ENCODE results near the gene CNPY2. TPM values are rescaled to one million over a fixed set of nuclear protein-coding genes. Genes with fewer than 3 reads are reported as not detected.
A peak's percentile ranks its signal among the peaks of the same experiment; 100 is the strongest.
"Not testable (repeated sequence)": the region's sequence is repeated elsewhere in the genome, so short reads cannot be mapped to it uniquely, and the experiment has no call there.

Gene CNPY2
- total RNA-seq, 1 donor from 2014 or later, result 165 TPM

GRCh38 chr12:56280849-56281248, 34.9 kb downstream of the CNPY2 start:
- H3K4me1 Mint-ChIP-seq (ENCODE audit: low read depth), result no peaks in the 10 kb centered on the region
- H3K36me3 Mint-ChIP-seq (ENCODE audit: low read depth), result peaks cover 59% of the 10 kb centered on the region
- intact Hi-C loops (cut with micrococcal nuclease), result no loop called here
- DNase-seq (ENCODE audit: low spot score), result no peak
- no peak overlapping the region for H3K4me3 Mint-ChIP-seq (ENCODE audit: low read depth)
- no peaks in the 10 kb centered on the region for H3K9me3 Mint-ChIP-seq
- H3K27ac Mint-ChIP-seq, result no peak overlapping the region
- H3K27me3 Mint-ChIP-seq (ENCODE audit: low read depth), result no peaks in the 10 kb centered on the region

DNA sequence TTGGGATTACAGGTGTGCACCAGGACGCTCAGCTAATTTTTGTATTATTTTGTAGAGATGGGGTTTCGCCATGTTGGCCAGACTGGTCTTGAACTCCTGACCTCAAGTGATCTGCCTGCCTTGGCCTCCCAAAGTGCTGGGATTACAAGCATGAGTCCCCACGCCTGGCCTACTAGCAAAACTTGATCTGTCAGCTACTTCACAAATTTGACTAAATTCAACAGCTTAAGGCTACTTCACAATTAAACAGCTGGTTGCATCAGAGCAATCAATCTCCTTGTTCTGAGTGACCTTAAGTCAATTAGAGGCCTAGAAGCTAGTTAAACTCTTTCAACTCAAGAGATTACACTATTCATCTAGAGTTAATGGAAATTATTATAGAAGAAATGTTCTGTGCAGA, 36.9 kb downstream of the CNPY2 start:
- no peaks in the 10 kb centered on the region for H3K9me3 Mint-ChIP-seq
- DNase-seq (ENCODE audit: low spot score), result no peak
- peaks cover 63% of the 10 kb centered on the region for H3K36me3 Mint-ChIP-seq (ENCODE audit: low read depth)

DNA sequence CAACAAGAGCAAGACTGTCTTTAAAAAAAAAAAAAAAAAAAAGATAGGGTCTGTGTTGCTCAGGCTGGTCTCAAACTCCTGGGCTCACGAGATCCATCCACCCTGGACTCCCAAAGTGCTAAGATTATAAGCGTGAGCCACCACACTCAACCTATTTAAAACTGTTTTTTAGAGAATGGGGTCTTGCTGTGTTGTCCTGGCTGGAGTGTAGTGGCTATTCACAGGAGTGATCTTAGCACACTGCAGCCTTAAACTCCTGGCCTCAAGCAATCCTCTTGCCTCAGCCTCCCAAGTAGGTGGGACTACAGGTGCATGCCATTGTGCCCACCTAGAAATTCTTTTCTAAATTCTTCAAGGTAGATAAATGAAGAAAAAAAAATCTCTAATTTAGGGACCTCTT, 41.5 kb downstream of the CNPY2 start:
- Mint-ChIP-seq H3K27ac (no peak overlapping the region), H3K9me3 (no peaks in the 10 kb centered on the region), H3K27me3 (ENCODE audit: low read depth) (no peaks in the 10 kb centered on the region), H3K36me3 (ENCODE audit: low read depth) (peaks cover 52% of the 10 kb centered on the region), H3K4me1 (ENCODE audit: low read depth) (no peaks in the 10 kb centered on the region), H3K4me3 (ENCODE audit: low read depth) (no peak overlapping the region)
- intact Hi-C loops (cut with micrococcal nuclease), result no loop called here
- no peak for DNase-seq (ENCODE audit: low spot score)

More for the DNA sequence above, 36.9 kb downstream of the CNPY2 start:
- Mint-ChIP-seq H3K4me3 (ENCODE audit: low read depth) (no peak overlapping the region), H3K4me1 (ENCODE audit: low read depth) (no peaks in the 10 kb centered on the region), H3K27me3 (ENCODE audit: low read depth) (no peaks in the 10 kb centered on the region), H3K27ac (no peak overlapping the region)
- intact Hi-C loops (cut with micrococcal nuclease), result no loop called here

GRCh38 chr12:56272468-56272867, 43.3 kb downstream of the CNPY2 start:
- H3K27ac Mint-ChIP-seq; DNase-seq (ENCODE audit: low spot score); H3K4me3 Mint-ChIP-seq (ENCODE audit: low read depth); intact Hi-C loops (cut with micrococcal nuclease); H3K9me3 Mint-ChIP-seq; H3K27me3 Mint-ChIP-seq (ENCODE audit: low read depth); H3K4me1 Mint-ChIP-seq (ENCODE audit: low read depth): not testable (repeated sequence)
- peaks cover 44% of the 10 kb centered on the region for H3K36me3 Mint-ChIP-seq (ENCODE audit: low read depth)

DNA sequence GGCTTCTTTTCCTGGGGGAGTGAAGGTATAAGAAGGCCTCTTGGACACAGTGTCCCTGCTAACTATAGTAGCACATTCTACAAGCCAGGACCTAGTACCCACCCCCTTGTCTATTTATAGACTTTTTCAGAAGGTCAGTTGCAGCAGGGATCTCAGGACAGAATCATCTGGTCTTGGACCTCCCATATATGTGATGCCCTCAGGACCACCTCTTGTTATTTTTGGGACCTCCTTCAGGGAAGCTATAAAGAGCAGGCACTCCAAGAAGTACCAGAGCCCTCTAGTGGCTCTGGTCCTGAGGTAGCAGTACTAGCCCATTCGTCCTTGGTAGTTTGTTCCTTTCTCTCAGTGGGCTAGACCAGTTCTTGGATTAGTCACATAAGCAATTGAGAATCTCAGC, 44.8 kb downstream of the CNPY2 start:
- DNase-seq (ENCODE audit: low spot score), result no peak
- Mint-ChIP-seq H3K27me3 (ENCODE audit: low read depth) (no peaks in the 10 kb centered on the region), H3K4me3 (ENCODE audit: low read depth) (no peak overlapping the region), H3K27ac (no peak overlapping the region), H3K36me3 (ENCODE audit: low read depth) (peaks cover 41% of the 10 kb centered on the region), H3K9me3 (no peaks in the 10 kb centered on the region), H3K4me1 (ENCODE audit: low read depth) (peaks cover 15% of the 10 kb centered on the region)
- intact Hi-C loops (cut with micrococcal nuclease), result no loop called here

GRCh38 chr12:56267443-56268071, 48.2 kb downstream of the CNPY2 start:
- Mint-ChIP-seq H3K9me3 (no peaks in the 10 kb centered on the region), H3K27ac (peak overlapping the region; percentile 36), H3K4me1 (ENCODE audit: low read depth) (peaks cover 17% of the 10 kb centered on the region), H3K27me3 (ENCODE audit: low read depth) (no peaks in the 10 kb centered on the region), H3K36me3 (ENCODE audit: low read depth) (peaks cover 19% of the 10 kb centered on the region), H3K4me3 (ENCODE audit: low read depth) (peak overlapping the region; percentile 79)
- DNase-seq (ENCODE audit: low spot score), result no peak
- intact Hi-C loops (cut with micrococcal nuclease), result loop anchor here (1.0 to 2.0 kb wide), 3 partner anchors 33 to 75 kb away; partner anchors contain the start of genes CS and NABP2

GRCh38 chr12:56266693-56267442, 48.9 kb downstream of the CNPY2 start, which contains the start of gene COQ10A:
COQ10A (plus strand) TSS chr12:56266942; CDS start chr12:56267119, 177 bp downstream.
- Mint-ChIP-seq H3K27me3 (ENCODE audit: low read depth) (no peaks in the 10 kb centered on the region), H3K9me3 (no peaks in the 10 kb centered on the region), H3K4me3 (ENCODE audit: low read depth) (peak within 1 kb of the TSS; percentile 96), H3K27ac (peak within 1 kb of the TSS; percentile 87), H3K4me1 (ENCODE audit: low read depth) (peaks cover 17% of the 10 kb centered on the region), H3K36me3 (ENCODE audit: low read depth) (peaks cover 12% of the 10 kb centered on the region)
- peak; percentile 85 for DNase-seq (ENCODE audit: low spot score)
- intact Hi-C loops (cut with micrococcal nuclease), result loop anchor here (1.0 to 2.0 kb wide), 4 partner anchors 33 to 74 kb away; partner anchors contain the start of genes CS and NABP2

DNA sequence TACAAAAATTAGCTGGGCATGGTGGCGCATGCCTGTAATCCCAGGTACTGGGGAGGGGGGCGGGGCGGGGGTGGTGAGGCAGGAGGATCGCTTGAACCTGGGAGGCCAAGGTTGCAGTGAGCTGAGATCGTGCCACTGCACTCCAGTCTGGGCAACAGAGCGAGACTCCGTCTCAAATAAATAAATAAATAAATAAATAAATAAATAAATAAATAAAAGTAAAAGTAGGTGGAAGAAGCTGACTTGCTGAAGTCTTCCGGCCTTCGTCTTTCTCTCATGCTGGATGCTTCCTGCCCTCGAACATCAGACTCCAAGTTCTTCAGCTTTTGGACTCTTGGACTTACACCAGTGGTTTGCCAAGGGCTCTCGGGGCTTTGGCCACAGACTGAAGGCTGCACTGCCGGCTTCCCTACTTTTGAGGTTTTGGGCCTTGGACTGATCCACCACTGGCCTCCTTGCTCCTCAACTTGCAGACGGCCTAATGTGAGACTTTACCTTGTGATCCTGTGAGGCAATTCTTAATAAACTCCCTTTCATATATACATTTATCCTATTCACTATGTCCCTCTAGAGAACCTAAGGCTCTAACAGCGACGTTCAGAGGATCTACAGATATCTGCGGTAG, 49.6 kb downstream of the CNPY2 start:
- H3K27me3 Mint-ChIP-seq (ENCODE audit: low read depth); H3K36me3 Mint-ChIP-seq (ENCODE audit: low read depth); DNase-seq (ENCODE audit: low spot score); H3K9me3 Mint-ChIP-seq: not testable (repeated sequence)
- intact Hi-C loops (cut with micrococcal nuclease), result loop anchor here (1.0 to 2.0 kb wide), 3 partner anchors 41 to 73 kb away; partner anchors contain the start of gene NABP2
- peak overlapping the region; percentile 96 for H3K4me3 Mint-ChIP-seq (ENCODE audit: low read depth)
- H3K27ac Mint-ChIP-seq, result peak overlapping the region; percentile 87
- peaks cover 17% of the 10 kb centered on the region for H3K4me1 Mint-ChIP-seq (ENCODE audit: low read depth)

DNA sequence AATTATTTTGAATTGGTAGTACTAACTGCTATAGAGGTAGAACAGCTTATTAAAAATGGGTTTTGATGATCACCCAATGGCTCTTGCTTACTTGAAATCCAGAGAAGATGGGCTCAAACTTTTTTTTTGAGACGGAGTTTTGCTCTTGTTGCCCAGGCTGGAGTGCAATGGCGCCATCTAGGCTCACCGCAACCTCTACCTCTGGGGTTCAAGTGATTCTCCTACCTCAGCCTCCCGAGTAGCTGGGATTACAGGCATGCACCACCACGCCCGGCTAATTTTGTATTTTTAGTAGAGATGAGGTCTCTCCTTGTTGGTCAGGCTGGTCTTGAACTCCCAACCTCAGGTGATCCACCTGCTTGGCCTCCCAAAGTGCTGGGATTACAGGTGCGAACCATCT, 52.8 kb downstream of the CNPY2 start:
- H3K9me3 Mint-ChIP-seq; DNase-seq (ENCODE audit: low spot score); H3K36me3 Mint-ChIP-seq (ENCODE audit: low read depth); H3K4me3 Mint-ChIP-seq (ENCODE audit: low read depth); intact Hi-C loops (cut with micrococcal nuclease); H3K27ac Mint-ChIP-seq; H3K27me3 Mint-ChIP-seq (ENCODE audit: low read depth): not testable (repeated sequence)
- H3K4me1 Mint-ChIP-seq (ENCODE audit: low read depth), result peaks cover 21% of the 10 kb centered on the region

GRCh38 chr12:56261503-56262232, 54.1 kb downstream of the CNPY2 start:
- Mint-ChIP-seq H3K36me3 (ENCODE audit: low read depth) (no peaks in the 10 kb centered on the region), H3K27me3 (ENCODE audit: low read depth) (no peaks in the 10 kb centered on the region), H3K4me1 (ENCODE audit: low read depth) (peaks cover 15% of the 10 kb centered on the region), H3K4me3 (ENCODE audit: low read depth) (no peak overlapping the region), H3K27ac (no peak overlapping the region), H3K9me3 (no peaks in the 10 kb centered on the region)
- intact Hi-C loops (cut with micrococcal nuclease), result no loop called here
- no peak for DNase-seq (ENCODE audit: low spot score)

DNA sequence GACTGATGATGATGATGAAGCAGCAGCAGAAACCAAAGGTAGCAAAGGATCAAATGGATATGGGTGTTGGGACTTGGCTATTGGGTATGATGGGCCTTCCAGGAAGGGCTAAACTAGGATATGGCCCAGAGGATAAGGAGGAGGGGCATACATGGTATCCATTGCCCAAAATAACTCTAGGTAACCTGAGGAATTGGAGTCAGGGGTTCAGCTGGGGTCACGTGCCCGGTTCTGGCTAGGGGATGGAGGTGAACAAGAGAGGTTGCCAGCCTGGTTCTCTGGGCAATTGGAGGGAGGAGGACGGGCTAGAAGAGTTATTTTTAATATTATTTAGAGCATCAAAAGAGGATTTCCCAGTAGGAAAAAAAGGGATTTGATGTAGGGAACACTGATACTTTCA, 54.9 kb downstream of the CNPY2 start:
- Mint-ChIP-seq H3K36me3 (ENCODE audit: low read depth) (peaks cover 4% of the 10 kb centered on the region), H3K4me3 (ENCODE audit: low read depth) (no peak overlapping the region), H3K4me1 (ENCODE audit: low read depth) (peaks cover 13% of the 10 kb centered on the region), H3K27me3 (ENCODE audit: low read depth) (no peaks in the 10 kb centered on the region), H3K9me3 (no peaks in the 10 kb centered on the region), H3K27ac (no peak overlapping the region)
- intact Hi-C loops (cut with micrococcal nuclease), result no loop called here
- DNase-seq (ENCODE audit: low spot score), result no peak

DNA sequence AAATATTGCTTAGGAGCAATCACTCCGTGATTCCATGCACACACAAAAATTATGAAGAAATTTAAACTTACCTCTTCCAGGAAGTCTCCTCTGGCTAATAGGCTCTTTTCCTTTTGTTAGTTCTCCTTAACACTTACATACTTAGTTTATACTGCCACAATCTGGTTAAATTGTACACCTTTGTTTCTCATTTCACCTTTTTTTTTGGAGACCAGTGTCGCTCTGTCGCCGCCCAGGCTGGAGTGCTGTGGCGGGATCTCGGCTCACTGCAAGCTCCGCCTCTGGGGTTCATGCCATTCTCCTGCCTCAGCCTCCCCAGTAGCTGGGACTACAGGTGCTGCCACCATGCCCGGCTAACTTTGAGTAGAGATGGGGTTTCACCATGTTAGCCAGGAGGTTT, 55.4 kb downstream of the CNPY2 start:
- intact Hi-C loops (cut with micrococcal nuclease), result no loop called here
- Mint-ChIP-seq H3K4me1 (ENCODE audit: low read depth) (peaks cover 11% of the 10 kb centered on the region), H3K36me3 (ENCODE audit: low read depth) (peaks cover 5% of the 10 kb centered on the region), H3K27ac (no peak overlapping the region), H3K9me3 (no peaks in the 10 kb centered on the region), H3K27me3 (ENCODE audit: low read depth) (no peaks in the 10 kb centered on the region), H3K4me3 (ENCODE audit: low read depth) (peak overlapping the region; percentile 49)
- no peak for DNase-seq (ENCODE audit: low spot score)
